Activated CD8-positive, alpha-beta memory T cell treated with anti-CD3 and anti-CD28 coated beads, Interleukin-2, amount 10 ng/mL, durations not matched to agents 7 days and 5 days (primary cell): Measurements from ENCODE around the gene MPL. TPM values are rescaled to one million over a fixed set of nuclear protein-coding genes. Genes with fewer than 3 reads are reported as not detected.

Source experiments
- ATAC-seq: fragments of 150-1000 bp; cut with Tn5 transposase; one replicate; pipeline ENCODE4 v1.10.0; 2021; ENCODE audit warnings: moderate library complexity
- CTCF ChIA-PET: fragments of 350-600 bp; sonication (Branson Sonifier 250); formaldehyde crosslinking; loops from one replicate; lab custom pipeline; 2021; ENCODE audit warnings: antibody characterized with exemption; lab: Charles Lee
- DNase-seq: peaks from one replicate; pipeline ENCODE4 v3.0.0-alpha.2; 2020
- H3K27ac Mint-ChIP-seq: one replicate; pipeline ENCODE4 v1.8.0; 2021; ENCODE audit warnings: mild to moderate bottlenecking, mixed read lengths
- H3K27me3 Mint-ChIP-seq: one replicate; pipeline ENCODE4 v1.8.0; 2021; ENCODE audit warnings: mixed read lengths
- H3K36me3 Mint-ChIP-seq: one replicate; pipeline ENCODE4 v1.8.0; 2021; ENCODE audit warnings: mild to moderate bottlenecking, mixed read lengths
- H3K4me1 Mint-ChIP-seq: one replicate; pipeline ENCODE4 v1.8.0; 2021; ENCODE audit warnings: mixed read lengths
- H3K4me3 Mint-ChIP-seq: one replicate; pipeline ENCODE4 v1.8.0; 2021; ENCODE audit warnings: mild to moderate bottlenecking, moderate library complexity, mixed read lengths
- H3K9me3 Mint-ChIP-seq: one replicate; pipeline ENCODE4 v1.8.0; 2022; ENCODE audit warnings: low read depth, mixed read lengths
- total RNA-seq, 2 experiments: library from RNA; stranded (reverse); gene quantifications; one replicate each; pipeline ENCODE4 v1.2.3, GENCODE V29; 2021

The MPL gene
- total RNA-seq, 2 experiments from 2014 or later: not detected

- H3K27me3 Mint-ChIP-seq: peaks cover 2% of the 10 kb centered on the region
- no peak for ATAC-seq
- peaks cover 10% of the 10 kb centered on the region for H3K9me3 Mint-ChIP-seq
- peaks cover 4% of the 10 kb centered on the region for H3K36me3 Mint-ChIP-seq
- DNase-seq: no peak
- CTCF ChIA-PET: no interaction called here
- no peaks in the 10 kb centered on the region for H3K4me1 Mint-ChIP-seq
- H3K4me3 Mint-ChIP-seq: no peak overlapping the region
- H3K27ac Mint-ChIP-seq: no peak overlapping the region
These were observed 15.1 kb upstream of the MPL start for GRCh38 chr1:43322506-43322905.

DNA sequence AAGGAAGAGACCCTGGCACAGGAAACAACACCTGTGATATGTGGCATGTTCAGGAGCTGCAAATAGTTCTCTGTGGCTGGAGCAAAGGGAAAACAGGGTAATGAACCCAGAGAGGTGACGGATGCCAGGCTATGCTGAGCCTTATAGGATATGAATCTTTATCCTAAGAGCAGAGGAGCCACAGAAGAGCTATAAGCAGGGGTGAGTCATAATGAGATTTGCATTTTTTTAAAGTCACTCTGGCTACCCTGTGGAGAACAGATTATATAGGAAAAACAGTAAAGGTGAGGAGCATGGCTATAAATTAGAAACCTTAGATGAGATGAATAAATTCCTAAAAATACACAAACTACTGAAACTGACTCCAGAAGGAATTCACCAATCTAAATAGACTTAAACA lies 12.8 kb upstream of the MPL start:
- peaks cover 2% of the 10 kb centered on the region for H3K27me3 Mint-ChIP-seq
- DNase-seq (no peak), ATAC-seq (no peak)
- H3K4me3 Mint-ChIP-seq: no peak overlapping the region
- peaks cover 12% of the 10 kb centered on the region for H3K9me3 Mint-ChIP-seq
- H3K27ac Mint-ChIP-seq: no peak overlapping the region
- H3K36me3 Mint-ChIP-seq: peaks cover 8% of the 10 kb centered on the region
- CTCF ChIA-PET: no interaction called here
- H3K4me1 Mint-ChIP-seq: peaks cover under 1% of the 10 kb centered on the region

GRCh38 chr1:43325381-43325780 lies 12.2 kb upstream of the MPL start:
- no peak overlapping the region for H3K4me3 Mint-ChIP-seq
- H3K27ac Mint-ChIP-seq: no peak overlapping the region
- peaks cover 2% of the 10 kb centered on the region for H3K27me3 Mint-ChIP-seq
- H3K36me3 Mint-ChIP-seq: peaks cover 8% of the 10 kb centered on the region
- ATAC-seq (no peak), DNase-seq (no peak)
- H3K9me3 Mint-ChIP-seq: peaks cover 12% of the 10 kb centered on the region
- CTCF ChIA-PET: no interaction called here
- peaks cover 6% of the 10 kb centered on the region for H3K4me1 Mint-ChIP-seq

- H3K27ac Mint-ChIP-seq: no peak overlapping the region
- no peak for DNase-seq
- CTCF ChIA-PET: interaction anchor here (1.0 to 1.4 kb wide), 2 partner anchors 13 to 87 kb away, joined by 3 to 5 read pairs; no protein-coding TSS in a partner anchor
- peaks cover 8% of the 10 kb centered on the region for H3K36me3 Mint-ChIP-seq
- no peak overlapping the region for H3K4me3 Mint-ChIP-seq
- peaks cover 6% of the 10 kb centered on the region for H3K4me1 Mint-ChIP-seq
- peaks cover 2% of the 10 kb centered on the region for H3K27me3 Mint-ChIP-seq
- no peak for ATAC-seq
- peaks cover 12% of the 10 kb centered on the region for H3K9me3 Mint-ChIP-seq
These were observed 9.9 kb upstream of the MPL start for GRCh38 chr1:43327549-43328292.

GRCh38 chr1:43329995-43330751 lies 7.4 kb upstream of the MPL start:
- peaks cover 6% of the 10 kb centered on the region for H3K4me1 Mint-ChIP-seq
- ATAC-seq (no peak), DNase-seq (peak; percentile 43)
- no peak overlapping the region for H3K4me3 Mint-ChIP-seq
- H3K9me3 Mint-ChIP-seq: peaks cover 4% of the 10 kb centered on the region
- peaks cover 7% of the 10 kb centered on the region for H3K36me3 Mint-ChIP-seq
- H3K27ac Mint-ChIP-seq: no peak overlapping the region
- CTCF ChIA-PET: no interaction called here
- H3K27me3 Mint-ChIP-seq: peaks cover 2% of the 10 kb centered on the region

GRCh38 chr1:43331688-43332087 lies 5.9 kb upstream of the MPL start:
- Mint-ChIP-seq H3K4me3 (no peak overlapping the region), H3K36me3 (peaks cover 3% of the 10 kb centered on the region), H3K4me1 (peaks cover 6% of the 10 kb centered on the region), H3K9me3 (peaks cover 2% of the 10 kb centered on the region), H3K27me3 (no peaks in the 10 kb centered on the region), H3K27ac (no peak overlapping the region)
- DNase-seq: no peak
- CTCF ChIA-PET: no interaction called here
- ATAC-seq: no peak

DNA sequence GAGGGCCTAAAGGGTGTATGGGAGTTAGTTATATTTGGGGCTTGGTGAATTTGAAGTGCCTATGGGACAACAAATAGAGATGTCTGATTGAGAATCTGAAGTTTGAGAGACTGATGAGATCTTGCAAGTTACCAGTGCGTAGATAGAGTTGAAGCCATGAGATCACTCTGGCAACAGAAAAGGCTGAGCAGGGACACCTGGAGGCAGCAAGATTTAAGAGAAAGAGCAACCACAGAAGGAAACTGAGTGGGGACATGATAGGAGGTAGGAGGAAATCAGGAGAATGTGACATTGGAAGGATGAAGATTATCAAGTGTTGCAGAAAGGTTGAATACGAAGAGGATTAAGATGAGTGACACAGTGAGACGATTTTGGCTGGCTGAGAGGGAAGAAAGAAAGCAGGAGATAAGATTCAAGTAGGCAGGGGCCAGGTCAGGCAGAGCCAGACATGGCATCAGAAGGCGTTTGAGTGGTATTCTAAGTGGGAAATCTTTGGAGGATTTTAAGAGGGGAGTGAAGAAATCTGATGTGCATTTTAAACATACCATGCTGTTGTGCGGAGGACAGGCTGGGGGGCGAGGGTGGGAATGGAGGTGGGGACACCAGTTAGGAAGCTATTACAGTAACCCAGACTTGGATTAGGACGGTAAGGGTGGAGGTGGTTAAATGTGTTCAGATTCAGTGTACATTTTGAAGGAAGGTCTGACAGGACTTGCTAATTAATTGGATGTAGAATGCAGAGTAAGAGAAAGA lies 3.0 kb upstream of the MPL start:
- peaks cover 6% of the 10 kb centered on the region for H3K4me1 Mint-ChIP-seq
- no peak overlapping the region for H3K4me3 Mint-ChIP-seq
- CTCF ChIA-PET: no interaction called here
- H3K36me3 Mint-ChIP-seq: no peaks in the 10 kb centered on the region
- ATAC-seq: no peak
- no peak for DNase-seq
- no peak overlapping the region for H3K27ac Mint-ChIP-seq
- no peaks in the 10 kb centered on the region for H3K9me3 Mint-ChIP-seq
- no peaks in the 10 kb centered on the region for H3K27me3 Mint-ChIP-seq

- no peaks in the 10 kb centered on the region for H3K9me3 Mint-ChIP-seq
- CTCF ChIA-PET: no interaction called here
- no peaks in the 10 kb centered on the region for H3K36me3 Mint-ChIP-seq
- DNase-seq (no peak), ATAC-seq (no peak)
- H3K27me3 Mint-ChIP-seq: no peaks in the 10 kb centered on the region
- H3K27ac Mint-ChIP-seq: no peak overlapping the region
- no peak overlapping the region for H3K4me3 Mint-ChIP-seq
- no peaks in the 10 kb centered on the region for H3K4me1 Mint-ChIP-seq
These were observed 383 bp downstream of the MPL start for GRCh38 chr1:43338001-43338400.

DNA sequence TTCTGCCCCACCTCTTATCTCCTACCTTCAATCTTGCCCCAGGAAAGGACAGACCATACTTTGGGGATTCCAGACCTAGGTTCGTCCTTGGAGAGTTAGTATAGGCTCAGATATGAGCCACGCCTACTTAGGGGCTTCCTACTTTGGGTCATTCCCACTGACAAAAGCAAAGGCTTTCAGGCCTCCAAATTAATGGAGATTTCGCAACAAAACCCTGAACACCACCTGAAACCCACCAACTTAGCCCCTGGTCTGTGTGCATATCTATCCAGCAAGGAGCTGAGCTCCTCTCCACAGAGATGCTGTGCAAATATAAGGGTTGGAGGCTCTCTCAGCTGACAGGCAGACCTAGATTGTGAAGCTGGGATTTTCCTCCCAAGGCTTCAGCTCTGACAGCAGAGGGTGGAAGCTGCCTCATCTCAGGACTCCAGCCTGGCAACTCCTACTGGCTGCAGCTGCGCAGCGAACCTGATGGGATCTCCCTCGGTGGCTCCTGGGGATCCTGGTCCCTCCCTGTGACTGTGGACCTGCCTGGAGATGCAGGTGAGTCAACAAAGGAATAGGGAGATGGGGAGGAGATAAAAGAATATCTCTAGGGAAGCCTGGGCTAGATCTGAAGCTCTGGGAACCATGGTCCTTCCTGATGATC lies 2.1 kb downstream of the MPL start:
- ATAC-seq: no peak
- Mint-ChIP-seq H3K9me3 (no peaks in the 10 kb centered on the region), H3K4me3 (no peak overlapping the region), H3K27ac (no peak overlapping the region), H3K36me3 (no peaks in the 10 kb centered on the region), H3K27me3 (no peaks in the 10 kb centered on the region), H3K4me1 (no peaks in the 10 kb centered on the region)
- DNase-seq: no peak
- CTCF ChIA-PET: interaction anchor here (1.1 to 1.5 kb wide), 2 partner anchors 11 to 113 kb away, joined by 3 to 5 read pairs; no protein-coding TSS in a partner anchor

DNA sequence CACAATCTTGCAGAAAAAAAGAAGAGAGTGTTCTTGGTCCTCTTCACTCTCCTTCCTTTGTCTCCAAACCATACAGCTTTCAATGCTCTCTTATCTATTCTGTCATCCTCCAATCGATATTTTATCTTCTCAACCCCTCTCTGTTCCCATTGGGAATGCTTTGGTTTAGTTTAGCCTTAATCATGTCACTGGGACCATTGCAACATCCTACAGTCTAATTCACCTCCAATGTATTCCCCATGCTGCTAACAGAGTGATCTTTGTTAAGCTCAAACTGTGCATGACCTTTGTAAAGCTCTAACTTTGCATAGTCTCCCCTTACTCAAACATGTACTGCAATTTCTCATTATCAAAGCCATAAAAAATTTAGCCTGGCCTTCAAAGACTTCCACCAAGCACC lies 2.9 kb downstream of the MPL start:
- ATAC-seq: no peak
- no peak overlapping the region for H3K27ac Mint-ChIP-seq

GRCh38 chr1:43344267-43344850 lies 6.7 kb downstream of the MPL start:
- DNase-seq (no peak), ATAC-seq (no peak)
- peaks cover 2% of the 10 kb centered on the region for H3K4me1 Mint-ChIP-seq
- no peaks in the 10 kb centered on the region for H3K36me3 Mint-ChIP-seq
- peaks cover 2% of the 10 kb centered on the region for H3K27me3 Mint-ChIP-seq
- no peak overlapping the region for H3K4me3 Mint-ChIP-seq
- CTCF ChIA-PET: interaction anchor here (1.9 kb wide), 1 partner anchor 106 kb away, joined by 4 read pairs; no protein-coding TSS in a partner anchor
- H3K27ac Mint-ChIP-seq: no peak overlapping the region
- H3K9me3 Mint-ChIP-seq: no peaks in the 10 kb centered on the region

More for the DNA sequence above, 2.9 kb downstream of the MPL start:
- Mint-ChIP-seq H3K9me3 (no peaks in the 10 kb centered on the region), H3K4me1 (no peaks in the 10 kb centered on the region), H3K4me3 (no peak overlapping the region), H3K36me3 (no peaks in the 10 kb centered on the region), H3K27me3 (no peaks in the 10 kb centered on the region)
- no peak for DNase-seq
- CTCF ChIA-PET: interaction anchor here (1.5 kb wide), 1 partner anchor 12 kb away, joined by 5 read pairs; no protein-coding TSS in a partner anchor

- CTCF ChIA-PET: interaction anchor here (1.9 kb wide), 1 partner anchor 107 kb away, joined by 4 read pairs; no protein-coding TSS in a partner anchor
- H3K36me3 Mint-ChIP-seq: no peaks in the 10 kb centered on the region
- peaks cover 6% of the 10 kb centered on the region for H3K4me1 Mint-ChIP-seq
- no peak overlapping the region for H3K4me3 Mint-ChIP-seq
- peaks cover 2% of the 10 kb centered on the region for H3K27me3 Mint-ChIP-seq
- no peaks in the 10 kb centered on the region for H3K9me3 Mint-ChIP-seq
- no peak overlapping the region for H3K27ac Mint-ChIP-seq
- ATAC-seq: no peak
- no peak for DNase-seq
These were observed 7.5 kb downstream of the MPL start for GRCh38 chr1:43345120-43345519.
